Stimulated activated CD8-positive, alpha-beta memory T cell treated with anti-CD3 and anti-CD28 coated beads, Interleukin-2, amount 100 ng/mL, for 1 hour (primary cell): Measurements from ENCODE around the gene SPHKAP.
"Not testable (repeated sequence)": the region's sequence is repeated elsewhere in the genome, so short reads cannot be mapped to it uniquely, and the experiment has no call there.

Experiments
- DNase-seq, 2 donors: peaks; one replicate each; pipeline ENCODE4 v3.0.0-alpha.2; 2020; ENCODE audit warnings: low read depth in 2 of 2

SPHKAP gene, protein sequence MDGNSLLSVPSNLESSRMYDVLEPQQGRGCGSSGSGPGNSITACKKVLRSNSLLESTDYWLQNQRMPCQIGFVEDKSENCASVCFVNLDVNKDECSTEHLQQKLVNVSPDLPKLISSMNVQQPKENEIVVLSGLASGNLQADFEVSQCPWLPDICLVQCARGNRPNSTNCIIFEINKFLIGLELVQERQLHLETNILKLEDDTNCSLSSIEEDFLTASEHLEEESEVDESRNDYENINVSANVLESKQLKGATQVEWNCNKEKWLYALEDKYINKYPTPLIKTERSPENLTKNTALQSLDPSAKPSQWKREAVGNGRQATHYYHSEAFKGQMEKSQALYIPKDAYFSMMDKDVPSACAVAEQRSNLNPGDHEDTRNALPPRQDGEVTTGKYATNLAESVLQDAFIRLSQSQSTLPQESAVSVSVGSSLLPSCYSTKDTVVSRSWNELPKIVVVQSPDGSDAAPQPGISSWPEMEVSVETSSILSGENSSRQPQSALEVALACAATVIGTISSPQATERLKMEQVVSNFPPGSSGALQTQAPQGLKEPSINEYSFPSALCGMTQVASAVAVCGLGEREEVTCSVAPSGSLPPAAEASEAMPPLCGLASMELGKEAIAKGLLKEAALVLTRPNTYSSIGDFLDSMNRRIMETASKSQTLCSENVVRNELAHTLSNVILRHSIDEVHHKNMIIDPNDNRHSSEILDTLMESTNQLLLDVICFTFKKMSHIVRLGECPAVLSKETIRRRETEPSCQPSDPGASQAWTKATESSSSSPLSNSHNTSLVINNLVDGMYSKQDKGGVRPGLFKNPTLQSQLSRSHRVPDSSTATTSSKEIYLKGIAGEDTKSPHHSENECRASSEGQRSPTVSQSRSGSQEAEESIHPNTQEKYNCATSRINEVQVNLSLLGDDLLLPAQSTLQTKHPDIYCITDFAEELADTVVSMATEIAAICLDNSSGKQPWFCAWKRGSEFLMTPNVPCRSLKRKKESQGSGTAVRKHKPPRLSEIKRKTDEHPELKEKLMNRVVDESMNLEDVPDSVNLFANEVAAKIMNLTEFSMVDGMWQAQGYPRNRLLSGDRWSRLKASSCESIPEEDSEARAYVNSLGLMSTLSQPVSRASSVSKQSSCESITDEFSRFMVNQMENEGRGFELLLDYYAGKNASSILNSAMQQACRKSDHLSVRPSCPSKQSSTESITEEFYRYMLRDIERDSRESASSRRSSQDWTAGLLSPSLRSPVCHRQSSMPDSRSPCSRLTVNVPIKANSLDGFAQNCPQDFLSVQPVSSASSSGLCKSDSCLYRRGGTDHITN (N-terminal part only)

DNA sequence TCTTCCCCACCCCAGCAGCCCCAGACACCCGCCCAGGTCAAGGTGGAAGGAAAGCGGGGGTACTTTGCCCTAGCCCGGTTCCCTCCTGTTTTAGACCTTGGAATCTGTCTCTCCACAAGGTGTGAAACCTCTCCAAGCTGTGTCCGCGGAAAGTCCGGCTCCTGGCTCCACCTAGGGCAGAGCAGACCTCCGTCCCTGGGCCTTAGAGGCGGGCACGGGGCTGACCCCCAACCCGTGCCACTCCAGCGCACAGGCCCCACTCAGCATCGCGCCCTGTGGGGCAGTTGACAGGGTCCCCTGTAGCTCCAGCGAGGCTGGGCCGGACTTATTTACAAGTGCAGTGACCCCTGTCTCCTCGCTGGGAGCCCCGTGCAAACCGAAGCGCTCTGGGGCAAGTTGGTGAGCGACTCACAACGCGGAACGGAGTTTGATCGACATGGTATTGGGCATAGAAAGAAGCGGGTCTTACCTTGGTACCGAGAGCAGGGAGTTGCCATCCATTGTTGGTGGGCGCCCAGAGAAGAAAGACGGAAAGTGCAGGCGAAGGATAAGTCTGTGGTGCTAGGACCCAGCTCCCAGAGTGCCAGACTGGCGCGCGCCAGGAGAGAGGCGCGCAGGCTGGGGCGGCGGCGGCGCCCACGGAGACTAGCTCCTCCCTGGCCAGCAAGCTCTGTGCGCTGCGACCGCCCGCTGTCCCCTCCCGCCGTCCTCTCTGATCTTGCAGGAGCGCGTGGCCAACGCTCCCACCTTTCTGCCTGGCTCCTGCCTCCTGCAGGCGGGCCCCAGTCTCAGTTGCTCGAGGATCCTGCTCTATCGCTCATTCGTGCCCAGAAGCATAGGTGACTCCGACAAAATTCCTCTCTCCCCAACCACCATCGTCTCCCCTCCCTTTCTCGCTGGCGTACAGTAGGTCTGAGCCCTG, at the start of gene SPHKAP:
Gene SPHKAP (minus strand): TSS at position 590 of the 922 bp plus-strand sequence. CDS start 89 bp downstream, at position 501.
- no peak for DNase-seq

DNA sequence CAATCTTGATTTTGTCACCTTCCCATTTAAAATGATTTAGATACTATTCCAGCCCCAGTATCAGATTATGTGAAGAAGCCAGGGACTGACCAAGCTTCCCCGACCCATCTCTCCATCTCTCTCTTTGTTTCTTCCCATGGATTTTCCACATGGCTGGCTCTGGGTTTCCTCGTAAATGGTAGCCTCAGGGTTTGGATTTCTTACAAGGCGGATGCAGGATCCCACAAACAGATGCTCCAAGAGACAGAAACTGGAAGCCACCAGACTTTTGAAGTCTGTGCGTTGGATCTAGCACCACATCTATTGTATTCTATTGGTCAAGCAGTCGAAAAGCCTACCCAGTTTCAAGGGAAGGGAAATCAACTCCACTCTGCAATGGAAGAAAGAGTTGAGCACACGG, 46.0 kb upstream of the SPHKAP start:
- no peak for DNase-seq

DNA sequence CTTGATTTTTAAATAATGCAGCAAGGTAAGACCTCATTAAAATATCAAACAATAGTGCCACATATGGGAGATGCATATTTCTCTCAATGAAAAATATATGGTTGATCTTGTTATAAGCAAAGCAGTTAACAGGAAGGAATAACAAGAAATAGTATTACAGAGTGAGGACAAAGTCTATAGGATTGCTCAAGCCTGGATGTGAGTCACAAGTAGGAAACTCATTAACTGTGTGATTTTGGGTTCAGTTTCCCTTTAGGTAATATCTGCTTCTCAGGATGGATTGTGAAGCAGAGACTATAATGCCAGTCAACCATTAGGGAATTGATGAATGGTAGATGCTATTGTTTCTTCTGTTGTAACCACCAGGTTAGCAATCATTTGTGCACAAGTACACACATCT, 42.9 kb upstream of the SPHKAP start:
- no peak for DNase-seq

DNA sequence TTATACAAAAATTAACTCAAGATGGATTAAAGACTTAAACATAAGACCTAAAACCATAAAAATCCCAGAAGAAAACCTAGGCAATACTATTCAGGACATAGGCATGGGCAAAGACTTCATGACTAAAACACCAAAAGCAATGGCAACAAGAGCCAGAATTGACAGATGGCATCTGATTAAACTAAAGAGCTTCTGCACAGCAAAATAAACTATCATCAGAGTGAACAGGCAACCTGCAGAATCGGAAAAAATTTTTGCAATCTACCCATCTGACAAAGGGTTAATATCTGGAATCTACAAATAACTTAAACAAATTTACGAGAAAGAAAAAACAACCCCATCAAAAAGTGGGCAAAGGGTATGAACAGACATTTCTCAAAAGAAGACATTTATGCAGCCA, 37.1 kb upstream of the SPHKAP start:
- DNase-seq: not testable (repeated sequence)

DNA sequence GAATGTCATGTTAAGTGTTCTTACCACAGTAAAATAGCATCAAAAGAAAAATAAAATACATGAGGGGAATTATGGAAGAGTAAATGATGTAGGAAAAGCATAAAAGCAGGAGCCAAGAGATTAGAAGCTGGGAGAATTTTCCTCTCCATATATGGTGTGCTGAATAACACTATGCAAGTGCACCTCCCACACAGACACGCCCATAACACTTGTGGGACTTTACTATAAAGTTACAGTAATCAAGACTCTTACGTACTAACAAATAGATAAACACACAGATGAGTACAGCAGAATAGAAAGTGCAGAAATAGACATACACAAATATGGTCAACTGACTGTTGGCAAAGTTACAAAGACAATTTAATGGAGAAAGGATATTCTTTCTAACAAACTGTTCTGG, 16.0 kb upstream of the SPHKAP start:
- no peak for DNase-seq

DNA sequence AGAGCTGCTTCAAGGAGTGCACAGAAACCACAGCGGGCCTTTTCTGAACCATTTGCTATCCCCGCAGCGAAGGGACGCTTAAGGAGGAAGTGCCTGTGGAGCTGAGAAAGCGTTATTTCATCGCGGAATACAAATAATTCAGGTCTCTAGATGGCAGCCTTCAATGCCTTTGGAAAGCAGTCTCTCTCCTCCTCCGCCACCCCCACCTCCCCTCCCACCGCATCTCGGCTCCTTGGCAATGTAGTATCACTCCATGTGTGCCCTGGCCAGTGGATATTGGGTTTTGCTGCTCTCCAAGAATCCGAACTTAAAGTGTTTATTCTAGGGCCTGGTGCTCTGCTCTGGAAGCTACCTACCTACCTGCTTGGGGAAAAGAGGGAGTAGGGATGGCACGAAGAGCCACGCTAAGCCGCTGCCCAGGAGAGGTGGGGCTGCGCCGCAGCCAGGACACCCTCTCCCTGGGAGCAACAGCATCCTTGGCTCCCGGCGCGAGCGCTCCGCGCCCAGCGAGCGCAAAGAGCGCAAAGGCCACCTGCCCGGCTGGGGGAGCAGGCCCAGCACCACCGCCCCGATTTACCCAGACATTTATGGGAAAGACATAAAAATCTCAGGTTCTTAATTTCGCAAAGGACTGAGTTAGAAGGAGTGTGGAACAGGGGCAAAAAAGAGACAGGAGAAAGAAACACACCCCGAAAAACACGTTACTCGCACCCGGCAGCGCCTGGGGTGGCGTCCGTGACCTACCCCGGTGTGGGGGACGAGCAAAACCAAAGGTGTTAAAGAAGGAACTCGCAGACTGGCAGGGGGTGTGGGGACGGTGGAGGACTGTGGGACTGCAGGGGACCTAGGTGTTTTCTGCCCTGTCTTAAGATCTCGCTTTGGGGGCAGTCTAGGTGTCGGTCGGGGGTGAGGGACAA, 1.0 kb downstream of the SPHKAP start:
- no peak for DNase-seq

DNA sequence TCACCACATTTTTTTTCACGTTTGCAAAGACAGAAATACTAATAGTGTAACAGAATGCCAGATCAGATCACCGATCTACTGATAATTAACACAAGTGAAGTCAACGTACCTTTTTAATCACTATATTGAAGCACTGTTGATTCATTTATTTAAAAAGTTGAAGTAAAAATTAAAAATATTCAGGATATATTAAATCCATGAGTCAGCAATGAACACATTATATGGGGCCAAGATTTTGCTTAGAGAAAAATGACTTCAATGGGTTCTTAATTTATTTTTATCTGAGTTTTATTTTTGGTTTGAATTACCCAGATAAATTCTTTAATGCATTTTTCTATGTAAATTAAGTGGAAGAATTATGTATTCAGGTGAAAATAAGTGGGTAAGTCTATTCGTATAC, 14.2 kb downstream of the SPHKAP start:
- no peak for DNase-seq

DNA sequence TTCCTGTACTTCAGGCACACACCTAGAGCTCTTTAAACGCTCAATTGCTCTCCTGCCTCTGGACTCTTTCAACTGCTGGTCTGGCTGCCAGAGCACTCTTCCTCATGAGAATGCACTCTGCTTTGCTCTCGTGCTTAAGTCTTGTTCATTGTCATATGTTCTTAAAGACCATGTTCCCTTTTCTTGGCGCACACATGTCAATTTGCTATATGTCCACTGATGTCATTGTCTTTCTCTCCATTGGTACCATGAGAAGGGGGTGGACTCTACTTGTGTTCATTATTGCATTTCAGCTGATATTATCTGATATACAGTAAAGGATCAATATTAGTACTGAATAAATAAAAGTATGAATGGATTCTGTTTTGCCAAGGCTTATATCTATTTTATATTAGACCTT, 16.8 kb downstream of the SPHKAP start:
- DNase-seq: no peak

DNA sequence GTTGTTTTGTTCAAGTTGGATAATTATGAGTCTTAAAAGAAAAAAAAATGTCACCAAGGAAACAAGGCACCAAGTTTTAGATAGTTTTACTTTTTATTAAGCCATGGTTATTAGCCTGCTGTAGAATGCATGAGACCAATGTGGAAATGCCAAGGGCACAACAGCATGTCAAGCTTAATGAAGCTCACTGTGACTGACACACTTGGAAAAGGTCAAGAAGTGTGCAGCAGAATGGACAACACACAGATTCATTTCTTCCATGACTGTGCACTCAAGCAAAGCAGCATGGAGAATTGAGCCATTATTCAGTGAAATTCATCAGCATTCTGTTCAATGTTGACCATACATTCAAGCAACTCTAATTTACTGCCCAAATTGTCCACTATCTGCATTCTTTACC, 23.6 kb downstream of the SPHKAP start:
- DNase-seq: no peak

DNA sequence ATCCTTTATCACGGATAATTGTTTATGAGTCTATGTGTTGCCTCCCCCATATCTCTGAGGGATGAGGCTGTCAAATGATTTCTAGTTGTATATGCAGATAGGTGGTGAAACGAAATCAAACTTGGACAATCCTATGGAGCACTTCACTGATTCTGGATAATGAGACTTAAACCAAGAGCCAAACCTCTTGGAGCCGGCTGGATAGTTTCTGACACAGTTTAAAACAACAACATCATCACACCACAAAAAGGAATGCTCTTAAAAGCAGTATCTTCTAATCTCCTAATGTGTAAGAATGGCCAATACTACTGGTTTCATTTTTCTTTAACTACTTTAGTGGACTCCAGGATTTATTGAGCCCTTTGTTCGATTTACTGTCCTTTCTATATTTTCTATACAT, 36.5 kb downstream of the SPHKAP start:
- no peak for DNase-seq

DNA sequence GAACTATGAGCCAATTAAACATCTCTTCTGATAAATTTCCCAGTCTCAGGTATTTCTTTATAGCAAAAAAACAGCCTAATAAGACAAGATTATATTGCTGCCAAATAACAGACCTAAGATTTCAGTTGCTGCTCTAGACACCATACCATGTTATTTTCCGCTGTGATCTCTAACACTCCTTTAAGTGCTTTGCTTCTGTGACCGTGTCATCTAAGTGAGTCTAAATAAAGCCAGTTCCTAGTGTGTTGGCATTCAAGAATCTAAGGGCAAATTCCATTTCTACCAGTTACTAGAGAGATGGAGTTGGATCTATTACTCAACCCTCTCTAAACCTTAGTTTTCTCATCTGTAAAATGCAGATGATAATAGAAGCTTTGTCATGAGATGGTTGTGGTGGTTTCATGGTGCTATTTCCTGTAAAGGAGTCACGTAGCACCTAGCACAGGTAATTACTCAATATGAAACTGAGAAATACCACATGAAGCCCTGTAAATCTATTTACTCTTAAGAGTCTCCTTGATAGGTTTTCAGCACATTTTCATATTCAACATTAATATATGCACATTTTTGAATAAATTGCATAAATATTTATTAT, 40.5 kb downstream of the SPHKAP start:
- DNase-seq: no peak

DNA sequence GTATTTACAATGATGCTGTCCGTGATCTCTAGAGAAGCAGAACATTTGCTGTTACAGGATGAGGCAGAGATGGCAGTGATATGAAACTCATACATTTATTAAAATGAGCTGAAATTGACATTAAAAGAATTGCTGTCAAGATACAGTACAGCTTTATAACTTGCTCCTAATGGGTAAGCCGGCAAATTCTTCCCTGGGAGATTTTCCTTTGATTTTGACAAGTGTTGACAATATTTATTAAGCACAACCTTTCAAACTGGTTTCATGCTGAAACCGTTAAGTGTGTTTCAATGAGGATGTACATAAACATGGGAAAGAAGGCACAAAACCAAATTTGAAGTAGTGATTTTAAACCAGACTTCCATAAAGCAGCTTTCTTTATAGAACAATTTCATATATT, 45.5 kb downstream of the SPHKAP start:
- no peak for DNase-seq

DNA sequence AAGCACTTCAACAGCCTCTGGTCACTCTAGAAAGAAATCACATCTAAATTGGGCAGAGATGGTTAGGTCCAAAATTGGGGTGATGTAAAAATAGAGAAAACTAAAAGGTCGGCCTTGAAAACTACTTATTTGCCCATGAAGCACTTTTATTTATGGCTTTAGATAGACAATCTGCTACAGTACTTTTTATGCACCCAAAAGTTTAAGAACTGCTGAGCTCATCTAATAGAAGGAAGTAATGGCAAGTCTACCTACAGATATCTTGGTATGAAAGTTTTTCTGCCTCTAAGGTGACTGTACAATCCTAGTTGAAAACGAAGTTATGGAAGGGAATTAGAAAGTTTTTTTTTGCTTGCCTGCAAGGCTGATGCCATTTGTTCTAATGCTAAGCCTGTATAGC, 46.2 kb downstream of the SPHKAP start:
- DNase-seq: no peak

DNA sequence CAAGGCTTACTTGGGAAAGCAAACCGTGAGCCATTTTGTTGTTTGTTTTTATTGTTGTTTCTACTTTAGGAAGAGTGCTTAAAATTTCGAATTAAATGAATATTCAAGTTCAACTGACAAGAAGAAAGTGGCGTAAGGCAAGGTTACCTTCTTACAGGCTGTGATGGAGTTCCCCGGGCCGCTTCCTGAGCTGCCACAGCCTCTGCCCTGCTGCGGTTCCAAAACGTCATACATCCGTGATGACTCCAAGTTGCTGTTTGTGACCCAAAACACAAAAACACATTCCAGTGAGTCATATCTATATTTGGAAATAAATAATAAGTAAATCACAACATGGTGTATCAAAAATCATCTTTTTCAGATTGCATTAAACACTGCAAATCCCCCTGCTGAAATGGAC, 49.7 kb downstream of the SPHKAP start:
- no peak for DNase-seq

DNA sequence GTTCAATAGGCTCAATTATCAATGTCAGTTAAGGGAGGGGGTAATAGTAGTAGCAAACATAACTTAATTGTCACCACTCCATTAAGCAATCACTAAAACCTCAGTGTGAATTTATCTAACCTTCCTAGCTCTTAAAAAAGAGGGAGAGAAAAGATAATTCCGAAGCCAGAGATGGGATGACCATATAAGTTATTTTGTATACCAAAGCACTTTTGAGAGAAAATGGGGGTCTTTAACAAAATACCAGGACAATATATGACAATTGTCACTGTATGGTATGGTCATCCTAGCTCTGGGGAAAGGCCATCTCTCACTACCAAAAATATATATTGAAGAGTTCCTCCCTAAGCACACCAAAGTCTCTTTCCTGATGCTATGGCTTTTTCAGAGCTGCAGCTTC, 55.1 kb downstream of the SPHKAP start:
- DNase-seq: no peak

DNA sequence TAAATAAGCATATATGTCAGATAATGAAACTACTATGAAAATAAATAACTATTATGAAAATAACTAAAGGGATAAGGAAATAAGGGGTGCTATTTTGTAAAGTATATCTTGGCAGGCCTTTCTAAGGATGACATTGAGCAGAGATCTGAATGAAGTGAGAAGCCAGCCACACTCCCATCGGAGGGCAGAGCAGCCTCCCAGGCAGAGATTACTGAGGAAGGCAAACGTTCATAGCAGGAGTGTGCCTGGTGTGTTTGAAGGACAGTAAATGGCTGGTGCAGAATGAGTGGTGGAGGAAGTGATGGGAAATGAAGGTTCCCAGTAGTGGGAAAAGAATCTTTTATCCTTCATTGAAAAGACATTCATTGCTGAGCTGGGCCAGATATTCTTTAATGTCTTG, 62.5 kb downstream of the SPHKAP start:
- no peak for DNase-seq

DNA sequence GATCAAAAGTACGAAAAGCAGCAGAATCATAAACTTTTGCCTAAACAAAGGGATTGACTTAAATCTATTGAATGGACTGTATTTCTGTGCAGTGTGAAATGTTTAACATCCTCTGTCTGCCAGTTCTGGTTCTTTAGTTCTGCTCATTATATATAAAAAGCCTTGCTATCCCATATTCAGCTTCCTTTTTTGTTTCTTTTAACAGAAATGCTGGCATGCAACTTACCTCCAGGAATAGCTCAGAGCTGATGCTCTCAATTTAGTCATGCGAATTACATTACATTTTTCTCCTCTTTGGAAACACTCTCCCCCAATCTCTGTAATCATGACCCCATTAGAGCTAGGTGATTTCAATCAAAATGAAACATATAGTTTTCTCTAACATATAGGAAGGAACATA, 73.6 kb downstream of the SPHKAP start:
- no peak for DNase-seq

DNA sequence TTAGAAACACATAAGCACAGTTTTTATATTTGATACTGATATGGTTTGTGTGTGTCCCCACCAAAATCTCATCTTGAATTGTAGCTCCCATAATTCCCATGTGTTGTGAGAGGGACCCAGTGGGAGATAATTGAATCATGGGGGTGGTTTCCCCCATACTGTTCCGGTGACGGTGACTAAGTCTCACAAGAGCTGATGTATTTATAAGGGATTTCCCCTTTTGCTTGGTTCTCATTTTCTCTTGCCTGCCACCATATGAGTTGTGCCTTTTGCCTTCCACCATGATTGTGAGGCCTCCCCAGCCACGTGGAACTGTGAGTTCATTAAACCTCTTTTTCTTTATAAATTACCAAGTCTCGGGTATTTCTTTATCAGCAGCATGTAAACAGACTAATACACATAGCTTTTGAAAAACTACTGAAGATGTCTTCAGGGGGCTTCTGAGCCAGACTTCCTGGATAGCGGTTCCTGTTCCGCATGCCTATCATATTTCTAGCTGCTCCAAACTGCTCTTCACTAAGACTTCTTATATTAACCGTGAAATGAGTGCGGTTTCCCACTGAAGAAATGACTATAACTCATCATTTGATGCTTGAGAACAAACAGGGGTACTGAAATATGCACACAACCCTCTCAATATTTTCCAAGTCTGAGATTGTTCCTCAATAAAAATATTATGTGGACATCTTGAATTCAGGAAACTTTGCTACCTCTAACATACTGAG, 75.8 kb downstream of the SPHKAP start:
- no peak for DNase-seq

DNA sequence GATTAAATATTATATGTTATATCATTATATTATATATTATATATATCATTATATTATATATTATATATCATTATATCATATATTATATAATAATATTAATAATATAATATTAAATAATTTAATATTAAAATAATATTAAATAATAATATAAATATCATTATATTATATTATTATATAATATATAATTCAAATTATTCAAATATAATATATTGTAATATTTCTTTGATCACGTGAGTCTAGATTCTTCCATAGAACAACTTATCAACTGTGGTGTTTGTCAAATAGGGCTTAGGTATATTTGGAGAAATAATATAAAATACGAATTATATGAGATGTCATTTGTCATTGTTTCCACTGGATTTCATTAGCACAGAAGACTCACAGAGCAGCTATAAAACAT, 77.3 kb downstream of the SPHKAP start:
- DNase-seq: no peak
